Cardiac muscle cell (in vitro differentiated cells and primary cell): ENCODE measurements around the gene GBF1. TPM values are rescaled to one million over a fixed set of nuclear protein-coding genes. Genes with fewer than 3 reads are reported as not detected.
A peak's percentile ranks its signal among the peaks of the same experiment; 100 is the strongest.

Experiments used
- DNase-seq, 2 donors: peaks; one replicate each; pipeline versions ENCODE4 v3.0.0 to v3.0.0-alpha.2; 2010 to 2017; ENCODE audit warnings: low read depth in 1 of 2, low spot score in 1 of 2
- H3K27ac ChIP-seq: fragments of 200-600 bp; sonication (generic); 2 replicates; pipeline ENCODE4 v1.5.1; 2016
- H3K27me3 ChIP-seq: fragments of 200-600 bp; sonication (generic); 2 replicates; pipeline ENCODE4 v1.6.0; 2016; ENCODE audit warnings: control low read depth
- H3K36me3 ChIP-seq: fragments of 200-600 bp; sonication (generic); 2 replicates; pipeline ENCODE4 v1.5.1; 2016; ENCODE audit warnings: control low read depth
- H3K4me1 ChIP-seq: fragments of 200-600 bp; sonication (generic); 2 replicates; pipeline ENCODE4 v1.8.1; 2017; ENCODE audit warnings: low read depth, mild to moderate bottlenecking, mixed run types
- H3K4me3 ChIP-seq: fragments of 200-600 bp; sonication (generic); 2 replicates; pipeline ENCODE4 v1.5.1; 2016; ENCODE audit warnings: mild to moderate bottlenecking
- H3K9me3 ChIP-seq: fragments of 200-600 bp; sonication (generic); 2 replicates; pipeline ENCODE4 v1.5.1; 2017; ENCODE audit warnings: low read depth, mild to moderate bottlenecking, control low read depth
- CTCF ChIP-seq: IDR thresholded peaks from 2 replicates; pipeline ENCODE4 v1.5.1; 2012; ENCODE audit warnings: low read depth, mild to moderate bottlenecking, low read length
- polyA plus RNA-seq: library from polyadenylated mRNA; unstranded; fragments of >200 nt; fragmentation: Nextera tagmentation; extraction: Ambion mirVana; gene quantifications from 2 replicates; pipeline ENCODE4 v1.2.1, GENCODE V29; 2016
- total RNA-seq: library from RNA; depleted of rRNA; stranded (reverse); fragments of >200 nt; gene quantifications from 2 replicates; pipeline ENCODE4 v1.2.3, GENCODE V29; 2016

Gene GBF1
- total and polyA plus RNA-seq, 2 experiments from 2014 or later = 42.1 to 75.6 TPM

GRCh38 chr10:102344067-102344466 is 98.7 kb downstream of the GBF1 start:
- DNase-seq = peak in 1 of 2 donors; percentile 11
- H3K9me3 ChIP-seq = no peaks in the 10 kb centered on the region
- peak overlapping the region; percentile 68 for H3K27ac ChIP-seq
- H3K36me3 ChIP-seq = peaks cover 3% of the 10 kb centered on the region
- H3K4me3 ChIP-seq = no peak overlapping the region
- TF ChIP-seq CTCF = no peak
- H3K4me1 ChIP-seq = peaks cover 15% of the 10 kb centered on the region
- H3K27me3 ChIP-seq = no peaks in the 10 kb centered on the region

- H3K4me3 ChIP-seq = no peak overlapping the region
- H3K4me1 ChIP-seq = peaks cover 15% of the 10 kb centered on the region
- H3K36me3 ChIP-seq = peaks cover 6% of the 10 kb centered on the region
- peak; percentile 66 to 80 for DNase-seq
- peak overlapping the region; percentile 8 for H3K27ac ChIP-seq
- TF ChIP-seq CTCF = peak; percentile 64
- H3K27me3 ChIP-seq = no peaks in the 10 kb centered on the region
- H3K9me3 ChIP-seq = no peaks in the 10 kb centered on the region
These were observed 102.0 kb downstream of the GBF1 start for GRCh38 chr10:102347236-102347828.

GRCh38 chr10:102352066-102352715 is 106.9 kb downstream of the GBF1 start:
- peak; percentile 96 for TF ChIP-seq CTCF
- Histone ChIP-seq H3K27me3 (no peaks in the 10 kb centered on the region), H3K36me3 (peaks cover 28% of the 10 kb centered on the region), H3K9me3 (no peaks in the 10 kb centered on the region), H3K4me3 (no peak overlapping the region), H3K4me1 (peaks cover 2% of the 10 kb centered on the region), H3K27ac (no peak overlapping the region)
- DNase-seq = peak; percentile 73 to 74

- Histone ChIP-seq H3K27ac (no peak overlapping the region), H3K9me3 (no peaks in the 10 kb centered on the region), H3K27me3 (no peaks in the 10 kb centered on the region), H3K36me3 (peaks cover 44% of the 10 kb centered on the region), H3K4me3 (no peak overlapping the region), H3K4me1 (no peaks in the 10 kb centered on the region)
- DNase-seq = no peak
- TF ChIP-seq CTCF = no peak
These were observed 109.1 kb downstream of the GBF1 start for GRCh38 chr10:102354451-102354850.

- no peak for TF ChIP-seq CTCF
- Histone ChIP-seq H3K36me3 (peaks cover 53% of the 10 kb centered on the region), H3K4me3 (no peak overlapping the region), H3K27me3 (no peaks in the 10 kb centered on the region), H3K27ac (no peak overlapping the region), H3K9me3 (no peaks in the 10 kb centered on the region), H3K4me1 (no peaks in the 10 kb centered on the region)
- no peak for DNase-seq
These were observed 113.5 kb downstream of the GBF1 start for GRCh38 chr10:102358712-102359382.
